GM19468 (cell line): ENCODE data around the gene WDR70.
"Not testable (repeated sequence)": the region's sequence is repeated elsewhere in the genome, so short reads cannot be mapped to it uniquely, and the experiment has no call there.

Source experiments
- ATAC-seq: cut with Tn5 transposase; IDR thresholded peaks from one replicate; pipeline ENCODE4 v1.9.1; 2021; ENCODE audit warnings: mild to moderate bottlenecking, moderate library complexity, moderate number of reproducible peaks; ENCODE audit not compliant: unreplicated experiment; ENCODE audit errors: extremely low read depth

Gene WDR70

DNA sequence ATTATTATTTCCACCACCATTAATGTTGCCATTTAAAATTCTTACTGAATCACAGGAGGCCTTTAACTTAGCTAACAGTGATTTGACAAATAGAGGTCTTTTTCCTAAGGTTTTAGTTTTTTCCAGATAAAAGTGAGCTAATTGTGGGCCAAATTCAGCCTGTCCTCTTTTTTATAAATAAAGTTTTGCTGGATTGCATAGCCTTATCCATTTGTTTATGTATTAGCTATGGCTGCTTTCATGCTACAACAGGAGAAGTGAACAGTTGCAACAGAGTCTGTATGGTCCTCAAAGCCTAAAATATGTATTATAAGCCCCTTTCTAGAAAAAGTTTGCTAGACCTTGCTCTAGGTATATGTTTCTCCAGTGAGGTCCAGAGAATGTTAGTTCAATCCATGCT is 288.3 kb downstream of the WDR70 start:
- ATAC-seq, result no peak

- no peak for ATAC-seq
Measured at GRCh38 chr5:37667846-37668245, 288.7 kb downstream of the WDR70 start.

- ATAC-seq, result no peak
Measured at GRCh38 chr5:37668524-37669047, 289.5 kb downstream of the WDR70 start.

GRCh38 chr5:37672118-37672588 is 293.0 kb downstream of the WDR70 start:
- not testable (repeated sequence) for ATAC-seq

- ATAC-seq, result not testable (repeated sequence)
Measured at GRCh38 chr5:37674361-37674760, 295.2 kb downstream of the WDR70 start.

DNA sequence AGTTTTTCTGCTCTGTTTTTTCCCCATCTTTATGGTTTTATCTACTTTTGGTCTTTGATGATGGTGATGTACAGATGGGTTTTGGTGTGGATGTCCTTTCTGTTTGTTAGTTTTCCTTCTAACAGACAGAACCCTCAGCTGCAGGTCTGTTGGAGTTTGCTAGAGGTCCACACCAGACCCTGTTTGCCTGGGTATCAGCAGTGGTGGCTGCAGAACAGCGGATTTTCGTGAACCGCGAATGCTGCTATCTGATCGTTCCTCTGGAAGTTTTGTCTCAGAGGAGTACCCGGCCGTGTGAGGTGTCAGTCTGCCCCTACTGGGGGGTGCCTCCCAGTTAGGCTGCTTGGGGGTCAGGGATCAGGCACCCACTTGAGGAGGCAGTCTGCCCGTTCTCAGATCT is 300.2 kb downstream of the WDR70 start:
- not testable (repeated sequence) for ATAC-seq

DNA sequence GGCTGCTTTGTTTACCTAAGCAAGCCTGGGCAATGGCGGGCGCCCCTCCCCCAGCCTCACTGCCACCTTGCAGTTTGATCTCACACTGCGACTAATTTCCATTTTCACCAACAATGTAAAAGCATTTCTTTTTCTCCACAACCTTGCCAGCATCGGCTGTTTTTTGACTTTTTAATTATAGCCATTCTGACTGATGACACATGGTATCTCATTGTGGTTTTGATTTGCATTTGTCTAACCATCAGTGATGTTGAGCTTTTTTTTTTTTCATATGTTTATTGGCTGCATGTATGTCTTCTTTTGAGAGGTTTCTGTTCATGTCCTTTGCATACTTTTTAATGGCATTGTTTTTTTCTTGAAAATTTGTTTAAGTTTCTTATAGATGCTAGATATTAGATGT is 300.8 kb downstream of the WDR70 start:
- not testable (repeated sequence) for ATAC-seq

DNA sequence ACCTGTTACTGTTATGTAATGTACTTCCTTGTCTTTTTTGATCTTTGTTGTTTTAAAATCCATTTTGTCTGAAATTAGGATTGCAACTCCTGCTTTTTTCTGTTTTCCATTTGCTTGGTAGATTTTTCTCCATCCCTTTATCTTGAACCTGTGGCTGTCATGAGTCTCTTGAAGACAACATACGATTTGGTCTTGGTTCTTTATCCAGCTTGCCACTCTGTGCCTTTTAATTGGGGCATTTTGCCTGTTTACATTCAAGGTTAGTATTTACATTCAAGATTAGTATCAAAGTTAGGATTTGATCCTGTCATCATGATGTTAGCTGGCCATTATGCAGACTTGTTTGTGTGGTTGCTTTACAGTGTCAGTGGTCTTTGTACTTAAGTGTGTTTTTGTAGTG is 304.0 kb downstream of the WDR70 start:
- ATAC-seq, result no peak

DNA sequence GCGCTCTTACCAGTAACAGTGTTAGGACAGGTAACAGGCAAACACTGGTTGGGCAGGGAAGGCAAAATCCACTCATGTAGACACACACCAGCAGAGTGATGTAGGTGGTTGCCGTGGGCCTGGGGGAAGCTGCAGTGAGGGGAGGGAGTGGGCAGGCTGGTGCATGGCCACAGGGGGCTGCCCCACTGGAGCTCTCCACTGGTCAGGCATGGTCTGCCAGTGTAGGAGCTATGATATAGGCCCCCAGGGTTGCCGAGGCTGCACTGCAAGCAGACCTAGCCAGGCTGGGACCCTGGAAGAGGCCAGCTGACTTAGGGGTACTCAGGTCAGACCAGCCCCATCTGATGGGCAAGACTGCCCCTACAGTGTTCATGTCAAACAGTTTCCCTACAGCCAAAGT is 306.1 kb downstream of the WDR70 start:
- no peak for ATAC-seq

GRCh38 chr5:37685816-37686215 is 306.7 kb downstream of the WDR70 start:
- no peak for ATAC-seq

DNA sequence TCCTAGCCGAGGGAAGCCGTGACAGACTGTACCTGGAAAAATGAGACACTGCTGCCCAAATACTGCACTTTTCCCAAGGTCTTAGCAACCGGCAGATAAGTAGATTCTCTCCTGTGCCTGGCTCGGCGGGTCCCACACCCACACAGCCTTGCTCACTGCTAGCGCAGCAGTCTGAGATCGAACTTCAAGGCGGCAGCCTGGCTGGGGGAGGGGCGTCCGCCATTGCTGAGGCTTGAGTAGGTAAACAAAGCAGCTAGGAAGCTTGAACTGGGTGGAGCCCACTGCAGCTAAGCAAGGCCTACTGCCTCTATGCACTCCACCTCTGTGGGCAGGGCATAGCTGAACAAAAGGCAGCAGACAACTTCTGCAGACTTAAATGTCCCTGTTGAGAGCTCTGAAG is 309.8 kb downstream of the WDR70 start:
- ATAC-seq, result not testable (repeated sequence)

DNA sequence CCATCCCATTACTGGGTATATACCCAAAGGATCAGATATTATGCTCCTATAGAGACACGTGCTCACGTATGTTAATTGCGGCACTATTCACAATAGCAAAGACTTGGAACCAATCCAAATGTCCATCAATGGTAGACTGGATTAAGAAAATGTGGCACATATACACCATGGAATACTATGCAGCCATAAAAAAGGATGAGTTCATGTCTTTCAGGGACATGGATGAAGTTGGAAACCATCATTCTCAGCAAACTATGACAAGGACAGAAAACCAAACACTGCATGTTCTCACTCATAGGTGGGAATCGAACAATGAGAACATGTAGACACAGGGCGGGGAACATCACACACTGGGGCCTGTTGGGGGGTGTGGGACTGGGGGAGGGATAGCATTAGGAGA is 315.2 kb downstream of the WDR70 start:
- ATAC-seq, result not testable (repeated sequence)

DNA sequence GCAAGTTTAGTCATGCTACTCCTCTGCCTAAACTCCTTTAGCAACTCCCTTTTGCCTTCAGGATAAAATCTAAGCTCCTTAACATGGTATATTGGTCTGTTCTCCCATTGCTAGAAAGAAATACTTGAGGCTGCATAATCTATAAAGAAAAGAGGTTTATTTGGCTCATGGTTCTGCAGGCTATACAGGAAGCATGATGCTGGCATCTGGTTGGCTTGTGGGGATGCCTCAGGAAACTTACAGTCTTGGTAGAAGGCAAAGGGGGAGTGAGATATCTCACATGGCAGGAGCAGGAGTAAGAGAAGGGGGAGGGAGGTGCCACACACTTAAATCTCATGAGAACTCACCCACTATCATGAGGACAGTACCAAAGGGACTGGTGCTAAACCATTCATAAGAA is 315.7 kb downstream of the WDR70 start:
- no peak for ATAC-seq

DNA sequence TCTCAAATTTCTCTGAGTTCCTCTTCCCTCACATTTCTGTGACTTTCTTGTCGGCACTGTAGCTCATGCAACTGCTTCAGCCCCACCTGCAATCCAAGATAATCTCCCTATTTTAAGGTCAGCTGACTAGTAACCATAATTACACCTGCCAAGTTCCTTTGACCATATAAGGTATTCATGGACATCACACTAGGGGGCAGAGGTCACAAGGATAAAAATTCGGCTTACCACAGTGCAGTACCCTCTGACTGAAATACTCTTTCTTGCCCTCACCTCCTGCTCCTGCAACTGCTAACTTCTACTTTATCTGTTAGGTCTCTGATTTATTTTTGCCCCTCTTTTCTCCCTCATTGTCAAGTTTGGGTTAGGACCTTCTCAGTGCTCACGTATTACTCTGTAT is 316.5 kb downstream of the WDR70 start:
- no peak for ATAC-seq

DNA sequence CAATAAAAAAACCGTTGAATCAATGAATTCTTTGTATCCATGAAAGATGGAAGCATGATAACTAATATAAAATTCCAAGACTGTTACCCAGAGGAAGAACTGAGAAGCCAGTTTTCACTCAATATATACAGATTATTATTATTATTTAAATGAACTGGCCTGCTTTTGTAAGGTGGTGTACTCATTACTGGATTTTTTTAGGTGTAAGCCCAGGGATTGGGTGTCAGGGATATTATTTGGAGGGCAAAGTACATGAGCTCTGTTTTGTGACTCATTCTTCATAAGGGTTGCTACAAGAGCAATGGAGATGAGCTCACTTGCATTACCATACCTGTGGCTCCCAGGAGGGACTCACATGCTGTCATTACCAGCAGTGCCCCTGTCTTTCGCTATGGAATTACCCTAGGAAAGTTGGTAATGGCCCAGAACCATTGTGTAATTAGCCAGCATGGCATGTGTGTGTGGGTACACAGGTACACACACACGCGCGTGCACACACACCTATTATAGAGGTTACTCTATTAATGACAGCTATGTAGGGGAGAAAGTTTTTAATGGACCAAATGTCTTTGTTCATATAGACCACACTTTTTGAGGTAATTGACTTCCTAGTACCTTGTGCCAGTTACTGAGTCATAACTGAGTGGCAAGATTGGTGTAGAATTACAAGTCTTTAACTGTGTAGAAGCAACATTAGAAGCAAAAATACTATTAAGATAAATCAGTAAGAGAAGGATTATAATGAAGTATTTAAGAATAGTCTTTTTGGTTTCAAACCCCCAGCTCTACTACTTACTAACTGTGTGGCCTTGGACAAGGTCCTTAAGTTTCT is 317.3 kb downstream of the WDR70 start:
- no peak for ATAC-seq

GRCh38 chr5:37701868-37702267 is 322.8 kb downstream of the WDR70 start:
- no peak for ATAC-seq

DNA sequence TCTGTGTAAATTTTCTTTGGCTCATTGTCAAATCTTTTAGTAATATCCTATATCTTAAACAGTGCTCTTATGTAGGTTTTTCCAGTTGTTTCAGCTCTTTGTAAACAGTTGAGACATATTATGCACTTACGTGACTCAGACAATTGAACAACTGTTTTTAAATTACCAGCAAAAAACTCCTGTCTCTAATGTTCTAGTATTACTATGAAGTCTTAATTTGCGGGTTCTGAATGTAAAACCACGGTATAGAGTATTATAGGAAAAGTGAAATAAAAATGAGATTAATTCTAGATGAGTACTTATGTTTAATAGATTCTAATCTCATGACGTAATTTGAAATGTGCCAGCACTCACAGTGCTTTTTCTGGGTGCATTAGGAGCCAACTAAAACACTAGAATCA is 324.7 kb downstream of the WDR70 start:
- no peak for ATAC-seq

DNA sequence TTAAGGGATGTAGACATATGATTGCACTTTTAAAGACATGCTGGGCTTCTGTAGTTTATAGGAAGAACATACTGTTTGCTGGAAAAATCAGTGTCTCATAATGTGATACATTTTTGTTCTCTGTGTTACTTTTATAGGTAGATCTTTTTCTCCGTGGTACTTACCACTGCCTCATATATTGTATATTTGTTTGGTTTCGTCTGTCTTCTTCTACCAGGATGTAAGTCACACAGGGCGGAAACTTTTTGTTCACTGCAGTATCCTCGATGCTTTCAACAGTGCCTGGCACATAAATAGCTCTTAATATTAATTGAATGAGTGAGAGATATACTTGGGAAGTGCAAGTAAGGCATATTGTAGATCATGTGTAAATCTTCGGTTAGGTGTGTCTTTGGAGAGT is 325.3 kb downstream of the WDR70 start:
- no peak for ATAC-seq

GRCh38 chr5:37709020-37709419 is 329.9 kb downstream of the WDR70 start:
- ATAC-seq, result no peak

DNA sequence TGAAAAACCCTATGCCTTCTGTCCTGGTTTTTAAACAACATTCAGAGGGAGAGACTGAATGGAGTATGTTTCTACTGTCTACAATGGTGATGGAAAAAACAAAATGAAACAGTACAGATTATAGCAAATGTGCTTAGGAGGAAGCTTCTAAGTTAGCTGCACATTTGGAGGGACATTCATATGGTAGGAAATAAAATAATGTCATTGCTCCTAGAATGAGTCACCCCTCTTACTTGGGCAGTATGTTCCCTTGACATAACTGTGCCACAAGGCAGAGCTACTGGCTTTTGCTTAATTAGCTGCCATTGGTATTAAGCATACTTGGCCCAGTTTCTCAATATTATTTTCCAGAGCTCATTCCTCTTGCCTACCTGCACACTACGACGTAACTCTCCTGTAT is 331.8 kb downstream of the WDR70 start:
- no peak for ATAC-seq

DNA sequence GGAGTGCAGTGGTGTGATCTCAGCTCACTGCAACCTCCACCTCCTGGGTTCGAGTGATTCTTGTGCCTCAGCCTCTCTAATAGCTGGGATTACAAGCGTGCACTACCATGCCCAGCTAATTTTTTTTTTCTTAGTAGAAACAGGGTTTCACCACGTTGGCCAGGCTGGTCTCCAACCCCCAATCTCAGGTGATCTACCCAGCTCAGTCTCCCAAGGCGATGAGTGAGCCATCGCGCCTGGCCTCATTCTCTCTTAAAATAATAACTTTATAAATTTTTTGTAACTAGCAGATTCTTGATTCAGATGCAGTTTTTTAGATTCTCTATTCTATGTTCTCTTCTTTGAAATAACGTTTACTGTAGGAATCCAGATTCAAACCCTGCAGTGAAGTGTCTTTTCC is 333.6 kb downstream of the WDR70 start:
- ATAC-seq, result no peak

DNA sequence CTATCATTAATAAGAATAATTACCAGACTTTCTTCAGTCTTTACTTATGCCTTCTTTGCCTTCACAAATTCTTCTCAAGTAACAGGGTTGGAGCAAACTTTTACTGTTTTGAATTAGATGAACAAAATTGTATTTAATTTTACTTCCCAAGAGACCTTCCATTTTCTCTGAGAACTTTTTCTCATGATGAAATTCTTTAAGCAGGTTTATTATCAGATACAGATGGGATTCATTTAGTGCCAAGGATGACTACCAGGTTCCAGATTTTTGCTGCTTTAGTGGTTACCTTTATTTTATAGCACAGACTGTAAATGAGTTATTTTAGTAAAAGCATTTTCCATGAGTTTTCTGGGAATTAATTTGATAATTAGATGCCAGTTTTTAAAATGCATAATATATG is 335.6 kb downstream of the WDR70 start:
- no peak for ATAC-seq
